Body of pancreas (tissue), 4 donors: ENCODE data around the gene RAD51B. TPM values are rescaled to one million over a fixed set of nuclear protein-coding genes. Genes with fewer than 3 reads are reported as not detected.
A peak's percentile ranks its signal among the peaks of the same experiment; 100 is the strongest.
"Not testable (repeated sequence)": the region's sequence is repeated elsewhere in the genome, so short reads cannot be mapped to it uniquely, and the experiment has no call there.

Source experiments
- ATAC-seq: fragments of 150-250 bp; one replicate; pipeline ENCODE4 v1.9.1; 2016
- DNase-seq, 4 donors: peaks; one replicate each; pipeline ENCODE4 v3.0.0-alpha.2; 2019
- H3K27ac ChIP-seq, 4 donors: fragments of 200-600 bp; sonication (generic); 1 replicate in 3 of 4; 2 replicates in 1 of 4; pipeline versions ENCODE4 v1.5.1 to v1.6.1; 2016 to 2019; ENCODE audit warnings: mild to moderate bottlenecking in 1 of 4, mixed read lengths in 1 of 4, moderate library complexity in 1 of 4
- H3K27me3 ChIP-seq, 2 donors: fragments of 200-600 bp; sonication (generic); one replicate each; pipeline ENCODE4 v1.6.0; 2016; ENCODE audit warnings: mild to moderate bottlenecking in 1 of 2
- H3K36me3 ChIP-seq, 2 donors: fragments of 200-600 bp; sonication (generic); replicated peaks in 1 of 2; 2 replicates each; pipeline ENCODE4 v1.5.1; 2016; ENCODE audit warnings: low read depth in 2 of 2; ENCODE audit not compliant: insufficient read depth in 1 of 2
- H3K4me1 ChIP-seq: fragments of 200-600 bp; sonication (generic); one replicate; pipeline ENCODE4 v1.6.0; 2016
- H3K4me3 ChIP-seq, 2 donors: fragments of 200-600 bp; sonication (generic); 1 replicate in 1 of 2; 2 replicates in 1 of 2; pipeline ENCODE4 v1.5.1; 2016 to 2019
- H3K9me3 ChIP-seq, 3 donors: fragments of 200-600 bp; sonication (generic); 1 replicate in 2 of 3; 2 replicates in 1 of 3; pipeline ENCODE4 v1.5.1; 2016
- CTCF ChIP-seq, 7 experiments: fragments of 450-650 bp in 4 of 7; fragments of 200-600 bp in 3 of 7; sonication (generic) in 3 of 7; IDR thresholded peaks; one replicate each; pipeline ENCODE4 v1.5.1; 2016 to 2019; ENCODE audit warnings: antibody characterized with exemption in 7 of 7
- POLR2A ChIP-seq, 3 donors: fragments of 450-650 bp; IDR thresholded peaks; one replicate each; pipeline ENCODE4 v1.6.1; 2016; ENCODE audit warnings: antibody characterized with exemption in 3 of 3, mild to moderate bottlenecking in 2 of 3
- WGBS, 2 donors: methylation state at CpG; one replicate each; pipeline ENCODE4 v1.1.5; 2017; 5-methylcytosine and 5-hydroxymethylcytosine counted together
- intact Hi-C: fragments of 100-400 bp; cut with DNase I; formaldehyde crosslinking; loops from one replicate; pipeline ENCODE4 v1.15.1; 2023
- total RNA-seq, 2 donors: library from RNA; depleted of rRNA; stranded (reverse); fragments of >200 nt; gene quantifications; one replicate each; pipeline ENCODE4 v1.1.0, GENCODE V29; 2016

The RAD51B gene
- total RNA-seq, 2 donors from 2014 or later = 12.2 to 29.6 TPM

- DNase-seq = peak; percentile 65 to 84 (median 73)
- no peak for TF ChIP-seq CTCF (IDR thresholded peaks at IDR 0.05)
- no peak for TF ChIP-seq POLR2A (IDR thresholded peaks at IDR 0.05)
- no peaks in the 10 kb centered on the region for H3K27me3 ChIP-seq
- no peaks in the 10 kb centered on the region for H3K36me3 ChIP-seq
- H3K27ac ChIP-seq = peak overlapping the region; percentile 18 to 78 (median 70)
- ATAC-seq = peak; percentile 87
- H3K9me3 ChIP-seq = no peaks in the 10 kb centered on the region
- no peak overlapping the region for H3K4me3 ChIP-seq
- 23 to 27% methylated on average over 7 to 8 of the region's 8 CpGs for WGBS, 2 donors
- intact Hi-C loops = no loop called here
- peaks cover 46% of the 10 kb centered on the region for H3K4me1 ChIP-seq
These were observed 475.8 kb downstream of the RAD51B start for GRCh38 chr14:68295316-68295816.

- H3K4me1 ChIP-seq = peaks cover 51% of the 10 kb centered on the region
- H3K27me3 ChIP-seq = no peaks in the 10 kb centered on the region
- H3K36me3 ChIP-seq = no peaks in the 10 kb centered on the region
- DNase-seq (no peak), ATAC-seq (no peak)
- H3K27ac ChIP-seq = peak overlapping the region in 3 of 4 donors; percentile 20 to 78 (median 72)
- 79 to 80% methylated on average over 4 of the region's 4 CpGs for WGBS, 2 donors
- intact Hi-C loops = no loop called here
- no peak overlapping the region for H3K4me3 ChIP-seq
- TF ChIP-seq POLR2A (IDR thresholded peaks at IDR 0.05) = no peak
- no peak for TF ChIP-seq CTCF (IDR thresholded peaks at IDR 0.05)
- H3K9me3 ChIP-seq = no peaks in the 10 kb centered on the region
These were observed 477.5 kb downstream of the RAD51B start for GRCh38 chr14:68297039-68297438.

- no peaks in the 10 kb centered on the region for H3K27me3 ChIP-seq
- H3K9me3 ChIP-seq = no peaks in the 10 kb centered on the region
- TF ChIP-seq CTCF (IDR thresholded peaks at IDR 0.05) (peak in 5 of 7 experiments; percentile 11 to 54 (median 41)), POLR2A (IDR thresholded peaks at IDR 0.05) (no peak)
- no peak overlapping the region for H3K4me3 ChIP-seq
- WGBS, 2 donors = 79 to 86% methylated on average over 4 of the region's 4 CpGs
- DNase-seq (peak in 2 of 4 donors; percentile 15 to 28), ATAC-seq (no peak)
- H3K27ac ChIP-seq = peak overlapping the region in 2 of 4 donors; percentile 22 to 72
- H3K4me1 ChIP-seq = peaks cover 51% of the 10 kb centered on the region
- intact Hi-C loops = no loop called here
- H3K36me3 ChIP-seq = no peaks in the 10 kb centered on the region
These were observed 478.4 kb downstream of the RAD51B start for GRCh38 chr14:68297876-68298468.

GRCh38 chr14:68300608-68301007, 481.0 kb downstream of the RAD51B start:
- Histone ChIP-seq H3K27ac (no peak overlapping the region), H3K4me1 (peaks cover 29% of the 10 kb centered on the region), H3K4me3 (no peak overlapping the region), H3K9me3 (no peaks in the 10 kb centered on the region), H3K36me3 (no peaks in the 10 kb centered on the region), H3K27me3 (no peaks in the 10 kb centered on the region)
- intact Hi-C loops = no loop called here
- TF ChIP-seq CTCF (IDR thresholded peaks at IDR 0.05) (no peak), POLR2A (IDR thresholded peaks at IDR 0.05) (no peak)
- ATAC-seq (no peak), DNase-seq (no peak)
- 83 to 92% methylated on average over 4 of the region's 4 CpGs for WGBS, 2 donors

- no peaks in the 10 kb centered on the region for H3K27me3 ChIP-seq
- ATAC-seq = no peak
- no peak overlapping the region for H3K27ac ChIP-seq
- DNase-seq = no peak
- no peak overlapping the region for H3K4me3 ChIP-seq
- intact Hi-C loops = no loop called here
- WGBS, 2 donors = 9 to 38% methylated on average over 1 of the region's 1 CpG
- TF ChIP-seq CTCF (IDR thresholded peaks at IDR 0.05) (no peak), POLR2A (IDR thresholded peaks at IDR 0.05) (no peak)
- H3K9me3 ChIP-seq = no peaks in the 10 kb centered on the region
- peaks cover 29% of the 10 kb centered on the region for H3K4me1 ChIP-seq
- H3K36me3 ChIP-seq = no peaks in the 10 kb centered on the region
These were observed 481.6 kb downstream of the RAD51B start for GRCh38 chr14:68301219-68301618.

- H3K9me3 ChIP-seq, ATAC-seq: not testable (repeated sequence)
- WGBS, 2 donors = 95 to 98% methylated on average over 2 of the region's 2 CpGs
These were observed 483.4 kb downstream of the RAD51B start for GRCh38 chr14:68302938-68303337.

More at GRCh38 chr14:68302938-68303337, 483.4 kb downstream of the RAD51B start:
- DNase-seq, H3K4me3 ChIP-seq, H3K27me3 ChIP-seq, H3K36me3 ChIP-seq, intact Hi-C loops, H3K27ac ChIP-seq: not testable (repeated sequence)
- peaks cover 31% of the 10 kb centered on the region for H3K4me1 ChIP-seq
